HG02759 (cell line): ENCODE results near the gene S100A10.

Source experiments
- ATAC-seq: cut with Tn5 transposase; IDR thresholded peaks from one replicate; pipeline ENCODE4 v1.9.1; 2021; ENCODE audit warnings: mild to moderate bottlenecking, moderate library complexity; ENCODE audit not compliant: unreplicated experiment

The S100A10 gene

DNA sequence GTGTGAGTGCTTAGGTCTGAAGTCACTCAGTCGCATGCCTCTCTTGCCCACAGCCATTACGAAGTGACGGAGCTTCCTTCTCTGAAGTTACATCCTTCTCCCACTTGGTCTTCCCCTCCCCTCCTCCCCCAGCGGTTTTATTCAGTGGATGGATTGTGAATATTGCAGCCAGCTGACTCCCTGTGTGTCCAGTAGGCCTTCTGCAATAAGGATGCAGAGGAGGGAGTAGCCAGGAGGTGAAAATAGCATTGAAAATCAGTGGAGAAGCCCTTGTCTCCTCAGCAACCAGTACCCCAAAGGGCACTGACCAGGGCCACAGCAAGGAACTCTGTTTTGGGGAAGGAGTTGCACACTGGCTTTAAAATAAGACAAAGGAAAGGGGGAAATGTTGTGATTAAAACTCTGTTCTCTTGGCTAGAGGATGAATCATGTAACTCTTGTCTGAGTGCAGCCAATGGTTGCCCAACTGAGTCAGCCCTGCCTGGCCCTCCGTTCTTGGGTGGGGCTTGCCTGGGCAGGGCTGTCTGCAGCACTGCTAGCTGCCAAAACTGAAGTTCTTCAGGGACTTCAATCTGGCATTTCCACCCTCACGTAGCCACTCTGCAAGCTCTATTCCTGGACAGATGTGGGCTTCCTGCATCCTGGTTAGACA, 4.3 kb downstream of the S100A10 start:
- ATAC-seq = no peak

DNA sequence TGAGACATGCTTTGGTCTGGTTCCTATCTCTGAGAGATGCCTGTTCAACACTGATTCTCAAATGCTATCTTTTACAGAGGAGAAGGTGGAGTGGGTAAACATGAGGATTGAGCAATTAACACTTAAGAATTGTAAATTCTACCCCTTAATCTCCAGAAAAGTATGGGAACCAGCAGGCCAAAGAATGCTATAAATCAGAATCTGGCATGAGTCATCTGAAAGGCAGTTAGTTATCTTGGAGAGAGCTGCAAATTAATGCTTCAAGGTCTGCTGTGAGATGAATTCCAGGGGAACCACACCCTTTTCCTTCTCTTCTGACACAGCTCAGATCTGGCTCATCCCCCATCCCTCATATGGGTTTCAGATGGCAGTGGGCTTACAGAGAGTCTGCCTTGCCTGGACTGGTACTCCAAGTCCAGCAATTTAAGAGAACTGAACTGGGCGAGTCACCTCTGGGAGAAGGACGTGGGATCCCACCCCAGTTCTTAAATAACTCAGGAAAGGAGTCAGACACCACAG, 5.2 kb downstream of the S100A10 start:
- ATAC-seq = no peak

DNA sequence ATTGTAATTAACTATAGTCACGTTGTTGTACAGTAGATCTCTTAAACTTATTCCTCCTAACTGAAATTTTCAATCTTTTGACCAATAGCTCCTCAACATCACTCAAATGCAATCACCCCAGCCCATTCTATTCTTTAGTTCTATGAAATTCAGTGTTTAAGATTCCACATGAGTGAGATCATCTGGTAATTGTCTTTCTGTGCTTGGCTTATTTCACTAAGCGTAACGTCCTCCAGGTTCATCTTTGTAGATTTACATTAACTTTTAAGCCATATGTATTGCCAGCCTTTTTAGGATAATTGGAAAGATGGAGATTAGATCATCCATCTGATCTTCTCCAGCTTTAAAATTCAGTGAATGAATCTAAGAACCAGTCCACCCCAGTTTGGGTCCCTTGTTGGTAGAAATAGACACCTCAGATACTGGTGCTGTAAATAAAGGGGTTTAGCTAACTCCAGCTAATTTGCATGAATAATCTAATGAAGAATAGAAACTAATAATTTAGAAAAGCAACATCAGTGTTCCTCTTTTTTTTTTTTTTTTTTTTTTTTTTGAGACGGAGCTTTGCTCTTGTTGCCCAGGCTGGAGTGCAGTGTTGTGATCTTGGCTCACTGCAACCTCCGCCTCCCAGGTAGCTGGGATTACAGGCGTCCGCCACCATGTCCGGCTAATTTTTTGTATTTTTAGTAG, 7.0 kb downstream of the S100A10 start:
- ATAC-seq = no peak

DNA sequence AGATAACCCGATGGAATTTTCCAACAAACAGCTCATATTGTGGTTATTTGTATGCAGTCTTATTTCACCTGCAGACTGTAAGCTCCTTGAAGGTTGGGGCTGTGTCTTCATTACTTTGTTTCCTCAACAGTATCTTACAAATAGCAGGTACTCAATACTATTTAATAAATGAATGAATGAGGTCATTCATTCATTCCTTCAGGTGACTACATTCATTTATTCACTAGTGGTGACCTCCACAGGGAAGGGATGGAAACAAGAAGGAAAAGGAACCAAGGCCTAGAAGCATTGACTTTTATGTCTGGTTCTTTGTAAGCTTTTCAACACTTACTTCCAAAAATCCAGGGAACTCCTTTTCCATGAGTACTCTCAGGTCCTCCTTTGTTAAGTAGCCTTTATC, 7.9 kb downstream of the S100A10 start:
- ATAC-seq = no peak

DNA sequence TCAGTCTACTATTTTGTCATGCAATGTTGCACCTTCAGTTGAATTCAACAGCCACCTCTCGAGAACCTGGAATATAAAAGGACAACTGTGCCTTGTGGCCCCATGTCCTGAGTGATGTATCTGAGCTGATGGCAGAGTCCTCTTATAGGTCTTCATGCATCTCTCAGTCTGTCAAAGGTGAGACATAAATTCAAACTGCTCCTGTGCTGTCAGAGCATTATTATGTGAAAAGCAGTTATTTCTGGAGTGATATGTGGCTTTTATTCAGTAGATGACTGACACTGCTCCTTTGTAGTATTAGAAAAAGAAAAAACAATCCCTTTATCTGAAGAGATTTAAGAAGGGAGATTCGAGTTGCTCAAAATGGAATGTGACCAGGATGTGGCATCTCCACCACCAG, 8.4 kb downstream of the S100A10 start:
- ATAC-seq = no peak

DNA sequence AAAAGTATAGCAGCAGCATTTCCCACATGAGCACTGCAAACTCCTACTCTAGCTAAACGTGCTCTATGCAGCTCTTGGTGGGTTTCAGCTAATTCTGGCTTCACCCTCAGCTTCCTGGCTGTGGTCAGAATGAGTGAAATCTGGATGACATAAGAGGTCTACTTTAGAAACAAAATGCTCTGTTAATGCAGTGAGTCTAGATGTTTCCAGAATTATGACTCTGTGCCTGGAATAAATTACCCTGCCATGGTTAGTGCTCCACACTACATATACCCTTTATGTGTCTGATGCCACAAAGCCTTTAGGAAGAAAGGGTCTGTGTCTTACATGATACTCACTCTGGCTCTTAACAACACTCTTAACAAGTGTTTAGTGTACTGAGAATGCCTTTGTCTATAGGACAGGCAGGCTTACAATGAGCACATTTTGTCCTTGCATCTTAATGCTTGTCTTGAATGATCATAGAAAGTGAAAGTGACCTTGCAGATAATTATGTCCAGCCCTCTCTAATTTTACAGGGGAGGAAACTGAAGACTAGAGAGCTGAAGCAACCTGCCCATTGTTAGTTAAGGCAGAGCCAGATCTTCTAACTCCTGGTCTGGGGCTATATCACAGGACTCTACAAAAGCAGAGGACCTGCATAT, 9.2 kb downstream of the S100A10 start:
- ATAC-seq = peak; percentile 84

DNA sequence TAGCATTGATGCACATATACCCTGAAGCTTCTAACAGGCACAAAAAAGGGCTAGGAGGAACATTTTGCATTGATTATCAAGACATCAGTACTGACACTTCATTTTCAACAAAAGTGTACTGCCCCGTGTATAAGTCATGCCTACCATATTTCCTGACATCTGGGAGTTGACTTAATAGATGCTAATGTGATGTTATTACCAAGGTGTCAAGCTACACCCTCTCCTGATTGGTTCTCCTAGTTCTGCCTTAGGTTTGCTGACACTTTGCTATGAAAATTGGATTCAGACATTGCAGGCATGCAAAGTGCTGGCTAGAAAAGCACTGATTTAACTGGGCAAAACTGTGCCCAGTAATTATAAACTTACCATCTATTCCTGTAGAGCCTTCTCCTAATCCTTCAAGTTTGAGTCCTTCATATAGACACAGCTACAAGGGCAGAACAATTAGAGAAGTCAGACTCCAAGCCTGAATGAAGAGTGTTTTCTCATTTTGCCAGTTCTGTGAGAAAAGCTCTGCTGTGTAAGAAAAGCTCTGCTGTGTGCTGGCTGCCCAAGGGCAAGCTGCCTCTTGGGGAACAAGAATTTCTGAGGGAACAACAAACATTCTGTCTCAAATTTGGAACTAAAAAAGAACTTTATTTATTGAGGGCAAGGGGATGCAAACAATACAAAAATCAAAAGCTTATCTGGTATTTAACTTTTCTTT, 11.2 kb downstream of the S100A10 start:
- no peak for ATAC-seq

DNA sequence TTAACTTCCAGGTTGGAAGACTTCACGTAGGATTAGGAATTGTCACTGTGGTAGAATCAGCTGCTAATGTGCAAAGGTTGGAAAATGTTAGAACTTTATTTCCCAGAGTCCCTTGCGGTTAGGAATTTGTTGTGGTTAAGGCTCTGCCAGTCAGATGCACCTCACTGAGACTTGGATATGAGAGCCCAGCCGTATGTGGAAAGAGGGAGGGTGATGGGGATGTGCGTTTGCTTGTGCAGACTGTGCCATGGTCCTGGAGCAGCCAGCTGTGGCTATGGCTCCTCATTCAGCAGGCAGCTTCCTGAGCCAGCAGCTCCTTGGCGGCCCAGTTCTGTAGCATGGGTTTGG, 12.5 kb downstream of the S100A10 start:
- no peak for ATAC-seq

DNA sequence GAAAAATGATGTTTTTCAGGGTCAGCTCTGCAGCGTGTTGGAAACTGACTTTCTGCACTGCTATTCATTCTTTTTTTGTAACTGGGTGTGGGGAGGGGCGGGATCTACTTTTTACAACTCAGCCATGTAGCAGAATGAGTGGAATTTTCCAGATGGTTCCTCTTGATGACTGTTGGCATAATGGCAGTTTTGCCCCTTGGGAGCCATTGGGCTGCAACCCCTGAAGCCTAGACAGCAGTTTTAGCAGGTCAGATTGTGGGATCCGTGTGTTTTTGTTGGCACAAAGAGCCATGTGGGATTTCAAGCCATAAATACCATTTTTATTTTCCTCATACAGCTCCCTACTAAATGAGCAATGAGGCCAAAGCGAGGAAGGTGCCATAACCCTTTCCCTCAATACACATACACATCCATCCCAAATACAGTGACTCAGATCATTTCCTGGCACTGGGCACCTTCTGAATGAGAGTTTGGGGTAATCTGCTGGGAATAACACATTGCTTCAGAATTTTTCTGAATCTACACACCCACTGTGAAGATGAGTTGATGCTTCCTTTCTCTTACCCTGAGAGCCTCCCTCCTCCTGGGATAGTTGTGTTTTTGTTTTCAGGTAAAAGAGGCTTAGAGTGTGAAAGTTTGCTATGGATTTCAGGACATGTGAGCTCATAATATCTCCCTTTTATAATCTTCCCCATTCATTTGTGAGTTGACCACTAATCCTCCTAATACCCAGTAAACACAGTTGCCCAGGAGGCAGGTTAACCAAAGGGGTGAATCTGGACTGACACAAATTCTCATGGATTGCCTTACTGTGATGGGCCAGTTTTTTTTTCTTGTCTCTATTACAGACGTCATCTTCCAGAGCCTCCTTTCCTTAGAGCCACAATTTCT, 13.1 kb downstream of the S100A10 start:
- ATAC-seq = no peak

DNA sequence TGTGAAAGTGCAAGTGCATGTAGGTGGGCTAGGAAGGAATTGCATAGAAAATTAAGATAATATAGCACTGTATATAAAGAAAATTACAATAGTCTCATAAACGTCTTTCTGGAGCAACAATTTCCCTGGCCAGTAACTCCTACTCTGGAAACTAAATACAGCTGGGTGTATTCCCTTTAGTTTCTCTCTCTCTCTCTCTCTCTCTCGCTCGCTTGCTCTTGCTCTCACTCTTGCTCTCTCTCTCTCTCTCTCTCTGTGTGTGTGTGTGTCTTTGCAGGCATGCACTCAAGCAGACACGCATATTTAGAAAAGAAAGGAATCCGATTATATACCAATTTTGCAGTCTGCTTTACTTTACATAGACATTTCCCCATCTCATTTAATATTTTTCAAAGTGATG, 14.7 kb downstream of the S100A10 start:
- ATAC-seq = no peak

DNA sequence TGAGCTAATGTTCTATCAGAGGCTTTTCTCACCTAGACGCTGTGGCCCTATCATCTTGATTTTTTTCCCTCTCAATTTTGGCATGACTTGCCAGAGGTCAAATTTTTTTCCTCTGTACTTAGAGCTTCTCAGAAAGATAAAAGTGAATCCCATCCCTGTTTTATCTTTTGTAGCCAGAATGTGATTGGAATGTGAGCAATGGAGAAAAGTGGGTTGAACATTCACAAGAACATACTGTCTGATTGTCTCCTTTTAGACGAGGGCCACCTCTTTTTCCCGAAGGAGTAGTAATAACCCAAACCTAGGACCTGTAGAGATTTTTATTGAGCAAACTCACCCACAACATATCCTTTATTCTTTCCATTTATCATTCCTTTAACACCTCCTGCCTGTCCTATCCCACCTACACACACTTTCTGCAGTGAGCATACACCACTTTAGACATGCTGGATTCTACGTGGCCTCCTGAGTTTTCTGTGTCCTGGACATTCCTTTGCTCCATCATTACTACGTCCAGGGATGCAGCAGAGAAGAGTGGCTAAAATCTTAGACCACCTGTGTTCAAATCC, 15.9 kb downstream of the S100A10 start:
- ATAC-seq = no peak

DNA sequence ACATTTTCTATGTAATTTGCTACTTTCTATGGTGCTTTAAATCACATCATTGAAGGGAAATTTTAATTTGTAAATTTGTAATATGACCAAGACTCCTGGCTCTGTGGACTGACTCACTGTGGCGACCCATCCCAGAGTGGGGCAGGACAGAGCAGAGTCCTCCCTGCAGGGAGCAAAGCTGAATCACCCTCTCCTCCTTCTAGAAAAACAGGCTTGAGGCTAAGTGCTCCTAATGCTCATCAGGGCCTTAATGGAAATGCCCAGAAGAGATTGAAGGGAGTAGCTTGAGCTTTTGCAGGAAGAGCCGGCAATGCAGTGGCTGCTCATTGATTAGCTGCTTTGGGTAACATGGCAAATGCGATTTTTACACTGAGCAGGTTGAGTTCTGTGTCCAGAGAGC, 16.8 kb downstream of the S100A10 start:
- ATAC-seq = no peak

DNA sequence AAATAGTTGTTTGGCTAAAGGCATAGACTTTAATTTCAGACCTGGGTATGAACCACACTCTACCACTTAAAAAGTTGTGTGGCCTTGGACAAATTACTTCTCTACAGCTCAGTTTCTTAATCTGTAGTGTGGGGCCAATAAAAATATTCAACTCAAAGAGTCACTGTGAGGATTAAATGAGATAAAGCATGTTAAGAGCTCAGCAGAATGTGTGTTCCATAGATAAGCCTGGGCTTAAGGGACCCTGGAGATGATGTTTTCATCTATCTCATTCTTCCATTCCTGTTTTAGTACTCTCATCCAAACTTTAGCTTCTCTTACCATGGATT, 17.7 kb downstream of the S100A10 start:
- no peak for ATAC-seq

DNA sequence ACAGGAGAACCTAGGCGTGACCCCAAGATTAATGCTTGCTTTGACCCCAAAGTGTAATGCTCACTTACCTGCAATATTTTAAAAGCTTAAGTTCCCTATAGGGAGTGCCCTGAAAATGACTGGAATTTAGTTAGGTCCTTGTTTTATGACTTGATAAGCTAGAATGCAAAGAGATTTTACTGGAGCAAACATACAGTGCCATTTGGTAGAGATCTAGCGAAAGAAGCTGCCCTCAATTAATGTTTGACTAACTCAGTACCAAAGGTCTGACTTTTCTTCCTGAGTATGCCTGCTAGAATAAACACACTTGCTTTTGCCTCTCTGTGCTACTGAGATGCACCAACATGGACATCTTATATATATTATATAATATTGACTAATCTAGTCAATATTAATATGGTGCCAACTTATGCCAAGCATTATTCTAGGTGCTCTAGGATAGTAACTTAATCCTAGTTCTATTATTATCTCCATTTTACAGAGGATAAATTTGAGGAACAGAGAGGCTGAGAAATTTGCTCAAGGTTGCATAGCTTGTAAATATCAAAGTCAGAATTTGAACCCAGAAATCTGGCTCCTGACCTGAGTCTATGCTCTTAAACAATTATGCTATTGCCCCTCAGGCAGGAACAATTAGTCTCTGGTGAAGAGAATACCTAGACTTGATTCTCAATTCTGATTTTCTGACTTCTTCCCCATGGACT, 18.2 kb downstream of the S100A10 start:
- no peak for ATAC-seq

DNA sequence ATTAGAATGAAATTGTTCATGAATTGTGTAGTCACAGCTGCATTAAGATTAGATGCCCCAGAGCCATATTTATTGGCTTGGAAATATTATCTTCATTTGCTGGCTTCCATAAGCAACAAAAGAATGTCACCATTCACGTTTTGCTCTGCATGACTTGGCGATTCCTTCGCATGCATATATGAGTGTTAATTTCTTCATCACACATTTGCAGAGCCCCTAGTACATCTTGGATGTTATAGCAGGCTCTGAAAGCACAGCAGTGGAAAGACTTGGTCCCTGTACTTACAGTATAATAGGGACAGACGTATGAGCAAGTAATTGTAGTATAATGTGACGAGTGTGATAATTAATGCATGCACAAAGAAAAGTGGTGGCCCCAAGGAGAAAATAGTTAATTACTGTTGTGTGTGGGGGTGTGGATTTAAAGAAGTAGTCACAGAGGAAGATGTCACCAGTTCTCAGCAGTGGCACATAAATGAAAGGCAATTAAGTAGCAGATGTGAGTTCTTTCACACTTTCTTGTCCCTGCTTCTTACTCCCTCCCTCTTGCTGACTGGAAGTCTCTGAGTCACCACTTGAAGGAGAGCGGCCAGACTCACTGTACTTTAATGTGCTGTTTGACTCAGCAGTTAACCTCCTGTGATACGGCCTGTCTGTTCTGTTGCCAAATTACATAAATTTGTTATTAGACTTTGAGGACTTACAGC, 21.0 kb downstream of the S100A10 start:
- ATAC-seq = no peak

DNA sequence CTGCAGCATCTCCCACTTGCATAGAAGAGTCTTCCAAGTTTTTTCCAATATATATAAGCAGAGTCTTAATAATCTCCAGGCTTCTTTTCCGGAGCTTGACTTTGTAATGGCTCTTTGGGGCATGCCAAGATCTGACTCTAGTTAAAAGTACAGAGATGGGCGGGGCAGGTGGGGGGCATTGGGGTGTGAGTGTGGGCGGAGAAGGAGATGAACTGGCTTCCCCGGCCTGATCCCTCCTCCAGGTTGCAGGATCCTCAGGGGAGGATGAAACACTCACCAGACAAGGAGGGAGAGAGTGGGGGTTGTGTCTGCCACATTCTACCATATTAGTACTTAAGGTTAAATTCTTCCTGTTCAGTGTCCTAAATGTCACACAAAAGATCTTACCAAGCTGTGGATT, 23.0 kb downstream of the S100A10 start:
- ATAC-seq = no peak

DNA sequence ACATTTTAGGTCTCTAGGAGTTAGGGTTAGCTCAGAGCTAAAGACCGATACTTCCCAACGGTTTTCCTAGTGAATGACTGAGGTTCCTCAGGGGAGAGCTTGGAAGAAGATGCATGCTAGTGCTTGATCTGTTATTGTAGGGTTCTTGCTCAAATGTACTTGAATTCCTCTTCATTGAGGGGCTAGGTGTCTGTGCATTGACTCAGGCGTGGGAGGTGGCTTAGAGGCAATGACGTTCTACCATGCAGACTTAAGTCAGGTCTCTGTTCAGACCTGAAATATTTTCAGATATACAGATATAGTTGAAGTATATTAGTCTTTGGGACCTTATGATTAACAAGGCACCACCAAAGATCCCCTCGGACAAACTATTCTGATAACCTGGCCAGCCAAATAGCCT, 23.5 kb downstream of the S100A10 start:
- ATAC-seq = no peak

DNA sequence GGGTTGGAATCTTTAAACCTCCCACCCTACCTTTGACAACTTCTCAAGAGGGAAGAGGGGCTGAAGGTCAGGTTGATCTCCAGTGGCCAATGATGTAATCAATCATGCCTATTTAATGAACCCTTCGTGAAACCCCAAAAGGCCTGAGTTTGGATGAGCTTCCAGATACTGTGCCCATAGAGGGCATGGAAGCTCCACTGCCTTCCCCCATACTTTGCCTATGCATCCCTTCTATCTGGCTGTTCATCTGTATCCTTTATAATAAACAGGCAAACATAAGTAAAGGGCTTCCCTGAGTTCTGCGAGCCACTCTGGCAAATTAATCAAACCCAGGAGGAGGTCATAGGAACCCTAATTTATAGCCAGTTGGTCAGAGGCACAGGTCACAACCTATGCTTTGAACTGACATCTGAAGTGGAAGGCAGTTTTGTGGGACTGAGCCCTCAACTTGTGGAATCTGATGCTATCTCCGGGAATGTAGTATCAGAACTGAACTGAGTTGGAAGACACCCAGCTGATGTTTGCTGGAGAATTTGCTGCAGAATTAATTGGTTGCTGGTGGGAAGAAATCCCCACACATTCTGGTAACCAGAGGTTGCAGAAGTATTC, 24.8 kb downstream of the S100A10 start:
- no peak for ATAC-seq

DNA sequence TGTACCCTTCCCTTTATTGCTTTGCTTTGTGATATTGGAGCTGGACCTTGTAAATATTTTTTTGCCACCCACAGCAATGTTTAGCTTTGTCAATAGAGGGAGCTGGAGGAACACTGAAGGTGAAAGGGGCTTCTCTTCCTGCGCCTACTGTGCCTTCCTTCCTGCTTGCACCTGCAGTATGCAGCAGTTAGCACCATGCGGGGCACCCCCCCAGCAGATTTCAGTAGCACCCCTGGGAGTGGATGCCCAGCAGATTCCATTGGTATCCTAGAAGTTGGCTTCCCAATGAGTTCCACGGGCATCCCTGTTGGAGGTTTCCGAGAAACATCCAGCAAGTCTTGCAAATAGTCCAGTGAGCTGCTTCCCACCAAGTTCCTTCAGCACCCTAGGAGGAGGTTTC, 25.6 kb downstream of the S100A10 start:
- no peak for ATAC-seq
